Astrocyte of the cerebellum (primary cell): Measurements from ENCODE around the gene TTR.

Source experiments
- DNase-seq: peaks from one replicate; pipeline ENCODE4 v3.0.0-alpha.2; 2011; ENCODE audit warnings: low read depth
- H3K4me3 ChIP-seq: 2 replicates; pipeline ENCODE4 v1.5.1; 2011; ENCODE audit warnings: mild to moderate bottlenecking, low read depth, low read length, moderate library complexity
- CTCF ChIP-seq: IDR thresholded peaks from 2 replicates; pipeline ENCODE4 v1.5.1; 2012; ENCODE audit warnings: low read length, low read depth, moderate library complexity, mild to moderate bottlenecking; ENCODE audit errors: missing control alignments
- in situ Hi-C: cut with HindIII; loops from 2 replicates; pipeline ENCODE4 v1.10.0; 2017; ENCODE audit warnings: low sequenced_read_pairs

Gene TTR

GRCh38 chr18:31595121-31595771, 3.6 kb downstream of the TTR start:
- no peak for TF ChIP-seq CTCF
- H3K4me3 ChIP-seq, result no peak overlapping the region
- in situ Hi-C loops, result no loop called here
- DNase-seq, result no peak

- no peak overlapping the region for H3K4me3 ChIP-seq
- in situ Hi-C loops, result no loop called here
- no peak for DNase-seq
- no peak for TF ChIP-seq CTCF
Observed at GRCh38 chr18:31596081-31596872, 4.6 kb downstream of the TTR start.

- no peak for DNase-seq
- TF ChIP-seq CTCF, result no peak
- no peak overlapping the region for H3K4me3 ChIP-seq
- in situ Hi-C loops, result no loop called here
Observed at GRCh38 chr18:31598021-31598805, 6.5 kb downstream of the TTR start.

- no peak for DNase-seq
- no peak for TF ChIP-seq CTCF
- in situ Hi-C loops, result no loop called here
- H3K4me3 ChIP-seq, result no peak overlapping the region
Observed at GRCh38 chr18:31603315-31603714, 11.6 kb downstream of the TTR start.

GRCh38 chr18:31606265-31606664, 14.6 kb downstream of the TTR start:
- H3K4me3 ChIP-seq, result no peak overlapping the region
- TF ChIP-seq CTCF, result no peak
- in situ Hi-C loops, result no loop called here
- DNase-seq, result no peak

- DNase-seq, result no peak
- H3K4me3 ChIP-seq, result no peak overlapping the region
- in situ Hi-C loops, result no loop called here
- TF ChIP-seq CTCF, result no peak
Observed at GRCh38 chr18:31607384-31607783, 15.7 kb downstream of the TTR start.
